Prostate gland (tissue), 2 donors: ENCODE data around the gene KCNJ4.

ENCODE experiments used
- POLR2A ChIP-seq: fragments of 450-650 bp; IDR thresholded peaks from one replicate; pipeline ENCODE4 v1.6.1; 2016; ENCODE audit warnings: antibody characterized with exemption, mild to moderate bottlenecking
- POLR2AphosphoS5 ChIP-seq: sonication (generic); formaldehyde crosslinking; IDR thresholded peaks from one replicate; pipeline ENCODE4 v1.6.1; 2017; ENCODE audit warnings: antibody characterized with exemption
- TF ChIP-seq, protein P1 (sequence below), 4 experiments: fragments of 200-600 bp in 2 of 4; fragments of 450-650 bp in 2 of 4; sonication (generic) in 2 of 4; IDR thresholded peaks; 1 replicate in 3 of 4; 2 replicates in 1 of 4; pipeline ENCODE4 v1.5.1; 2016 to 2019; ENCODE audit warnings: antibody characterized with exemption in 4 of 4, mild to moderate bottlenecking in 2 of 4, moderate library complexity in 2 of 4

DNA sequence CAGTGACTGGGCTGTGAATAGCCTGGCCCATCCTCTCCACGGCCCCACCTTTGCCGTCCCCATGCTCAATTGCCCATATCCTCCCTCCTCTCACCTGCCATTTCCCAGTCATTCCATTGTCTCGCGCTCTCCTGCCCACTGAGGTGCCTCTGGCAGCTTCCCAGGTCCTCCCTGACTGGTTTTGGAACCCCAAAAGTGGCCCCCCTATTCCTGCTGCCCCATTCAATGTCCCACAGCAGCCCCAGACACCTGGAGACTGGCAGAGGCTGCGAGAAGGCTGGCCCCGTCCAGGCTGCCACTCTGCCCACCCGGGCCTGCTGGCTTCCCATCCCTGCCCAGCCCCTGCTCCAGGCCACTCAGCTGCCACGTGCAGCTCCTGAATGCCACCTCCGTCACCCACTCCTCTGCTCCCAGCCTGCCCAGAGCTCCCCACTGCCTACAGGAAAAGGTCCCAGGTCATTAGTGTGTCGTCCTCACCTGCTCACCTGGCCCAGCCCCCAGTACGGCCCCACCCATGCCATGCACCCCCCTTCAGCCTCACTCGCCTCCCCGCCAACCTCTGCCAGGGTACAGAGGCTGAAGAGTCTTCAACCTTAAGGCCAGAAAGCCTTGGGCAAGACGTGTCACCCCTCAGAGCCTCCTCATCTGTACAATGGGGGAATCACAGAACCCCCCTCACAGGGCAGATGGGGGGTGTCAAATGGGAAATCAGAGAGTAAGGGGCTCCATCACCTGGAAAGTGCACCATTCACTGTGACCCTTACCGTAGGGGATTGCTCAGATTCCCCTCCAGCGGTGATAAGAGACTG is 37.5 kb downstream of the KCNJ4 start:
- TF ChIP-seq POLR2A (no peak), POLR2AphosphoS5 (no peak)
- TF ChIP-seq, protein P1, sequence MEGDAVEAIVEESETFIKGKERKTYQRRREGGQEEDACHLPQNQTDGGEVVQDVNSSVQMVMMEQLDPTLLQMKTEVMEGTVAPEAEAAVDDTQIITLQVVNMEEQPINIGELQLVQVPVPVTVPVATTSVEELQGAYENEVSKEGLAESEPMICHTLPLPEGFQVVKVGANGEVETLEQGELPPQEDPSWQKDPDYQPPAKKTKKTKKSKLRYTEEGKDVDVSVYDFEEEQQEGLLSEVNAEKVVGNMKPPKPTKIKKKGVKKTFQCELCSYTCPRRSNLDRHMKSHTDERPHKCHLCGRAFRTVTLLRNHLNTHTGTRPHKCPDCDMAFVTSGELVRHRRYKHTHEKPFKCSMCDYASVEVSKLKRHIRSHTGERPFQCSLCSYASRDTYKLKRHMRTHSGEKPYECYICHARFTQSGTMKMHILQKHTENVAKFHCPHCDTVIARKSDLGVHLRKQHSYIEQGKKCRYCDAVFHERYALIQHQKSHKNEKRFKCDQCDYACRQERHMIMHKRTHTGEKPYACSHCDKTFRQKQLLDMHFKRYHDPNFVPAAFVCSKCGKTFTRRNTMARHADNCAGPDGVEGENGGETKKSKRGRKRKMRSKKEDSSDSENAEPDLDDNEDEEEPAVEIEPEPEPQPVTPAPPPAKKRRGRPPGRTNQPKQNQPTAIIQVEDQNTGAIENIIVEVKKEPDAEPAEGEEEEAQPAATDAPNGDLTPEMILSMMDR (IDR thresholded peaks at IDR 0.05): no peak
